HG03354 (cell line): ENCODE data around the gene TMED4.
"Not testable (repeated sequence)": the region's sequence is repeated elsewhere in the genome, so short reads cannot be mapped to it uniquely, and the experiment has no call there.

Source experiments
- ATAC-seq: cut with Tn5 transposase; IDR thresholded peaks from one replicate; pipeline ENCODE4 v1.9.1; 2021; ENCODE audit warnings: mild to moderate bottlenecking; ENCODE audit not compliant: unreplicated experiment, poor library complexity, severe bottlenecking

TMED4 gene

DNA sequence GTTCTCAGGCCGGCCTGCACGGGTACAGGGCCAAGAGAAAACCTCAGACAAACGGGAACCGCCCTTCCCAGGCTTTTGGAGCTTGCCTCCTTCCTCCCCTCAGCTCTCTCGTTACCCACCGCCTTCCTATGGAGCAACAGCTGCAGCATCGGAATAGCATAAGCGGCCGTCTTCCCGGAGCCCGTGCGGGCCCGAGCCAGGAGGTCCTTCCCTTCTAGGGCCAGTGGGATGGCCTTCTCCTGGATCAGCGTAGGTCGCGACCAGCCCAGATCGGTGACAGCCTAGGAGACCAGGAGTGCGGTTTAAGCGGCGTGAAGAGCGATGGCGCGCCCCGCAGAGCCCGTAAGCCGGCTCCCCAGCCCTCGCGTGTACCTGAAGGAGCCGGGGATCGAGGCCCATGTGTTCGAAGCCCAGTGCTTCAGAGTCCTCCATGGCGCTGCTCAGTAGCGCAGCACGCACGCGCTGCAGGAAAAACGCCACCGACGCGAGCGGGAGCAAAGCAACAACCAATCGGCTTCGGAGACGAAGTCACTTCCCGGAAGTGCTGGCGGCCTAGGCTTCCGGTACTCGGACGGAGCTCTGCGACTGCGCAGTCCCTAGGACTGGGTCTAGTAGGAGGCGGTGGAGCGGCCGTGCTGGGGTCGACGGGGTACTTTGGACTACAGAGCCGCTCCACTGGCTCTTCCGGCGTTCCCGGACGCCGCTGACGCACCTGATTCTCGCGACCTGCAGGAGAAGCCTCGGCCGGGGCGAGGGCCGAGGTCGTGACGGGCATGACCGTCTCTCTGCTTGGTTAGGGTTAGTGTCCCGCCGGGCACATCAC is 8.4 kb downstream of the TMED4 start, which contains the start of gene DDX56:
TSS of gene DDX56 (minus strand) at position 445 of the 823 bp plus-strand sequence. CDS start at position 432, 13 bp downstream.
- peak; percentile 97 for ATAC-seq

DNA sequence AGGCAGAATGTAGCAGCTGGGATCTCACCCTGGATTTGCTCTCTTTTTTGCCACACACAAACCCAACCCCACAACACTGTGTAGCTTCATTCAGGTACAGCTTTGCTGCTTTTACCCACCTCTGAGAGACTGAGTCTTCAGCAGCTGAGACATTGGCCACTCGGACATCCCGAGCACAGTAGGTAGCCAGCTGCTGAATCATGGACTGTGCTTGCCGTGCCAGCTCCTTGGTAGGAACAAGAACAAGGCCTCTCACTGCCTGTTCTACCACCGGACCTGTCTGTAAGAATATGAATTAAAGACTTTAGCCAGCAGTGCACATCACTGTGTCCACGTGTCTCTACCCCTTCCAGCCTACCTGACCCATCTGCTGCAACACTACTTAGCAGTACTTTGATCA is 9.3 kb downstream of the TMED4 start:
- ATAC-seq = no peak

DNA sequence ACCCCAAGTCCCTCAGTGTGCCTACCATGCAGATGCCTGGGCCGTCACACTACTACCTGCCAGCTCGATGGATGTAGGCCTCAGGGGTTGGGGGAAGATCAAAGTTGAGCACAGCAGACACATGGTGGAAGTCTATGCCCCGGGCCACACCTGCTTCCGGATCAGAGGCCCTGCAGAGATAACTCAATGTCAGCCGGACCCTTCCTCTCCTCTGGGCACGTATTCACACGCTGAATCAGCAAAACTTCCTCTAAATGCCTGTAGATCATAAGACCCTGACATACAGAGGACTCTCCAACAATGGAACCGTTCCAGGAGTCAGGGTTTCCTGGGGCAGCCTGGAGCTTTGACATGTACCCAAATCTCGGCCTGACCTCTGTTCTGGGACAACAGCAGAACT is 12.1 kb downstream of the TMED4 start:
- no peak for ATAC-seq

DNA sequence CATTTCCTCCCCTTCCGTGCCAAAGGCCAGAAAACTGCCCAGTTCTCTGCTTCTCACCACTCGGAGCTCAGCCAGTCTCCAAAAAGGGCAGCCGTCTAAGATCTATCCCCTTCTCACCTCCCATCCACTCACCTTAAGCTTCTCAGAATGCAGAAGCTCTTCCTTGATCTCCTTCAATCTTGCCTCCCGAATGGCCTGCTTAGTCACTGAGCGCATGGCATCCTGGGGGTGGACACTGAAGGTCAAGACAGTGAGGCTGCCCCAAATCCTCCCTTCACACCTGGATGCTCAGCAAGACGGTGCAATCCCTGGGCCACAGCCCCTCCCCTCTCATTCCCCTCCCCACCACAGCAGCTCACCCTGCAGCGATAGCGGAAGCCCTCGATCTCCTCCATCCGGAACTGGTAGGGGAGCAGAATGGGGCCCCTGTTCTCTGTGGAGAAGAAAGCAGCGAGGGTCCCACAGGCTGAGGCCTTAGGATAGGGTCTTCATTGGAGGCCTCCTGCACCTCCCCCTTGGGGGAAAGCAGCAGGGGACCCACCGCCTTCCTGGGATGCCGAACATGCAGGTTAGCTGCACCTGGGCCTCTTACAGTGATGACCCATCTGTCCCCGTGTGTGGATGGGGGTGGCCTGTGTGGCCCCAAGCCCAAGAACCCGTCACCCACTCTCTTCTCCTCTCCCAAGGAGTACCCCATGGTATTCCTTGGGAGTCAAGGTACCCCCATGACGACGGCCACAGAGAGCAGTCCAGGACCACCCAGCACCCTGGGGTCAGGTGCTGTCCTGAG is 13.1 kb downstream of the TMED4 start:
- no peak for ATAC-seq

DNA sequence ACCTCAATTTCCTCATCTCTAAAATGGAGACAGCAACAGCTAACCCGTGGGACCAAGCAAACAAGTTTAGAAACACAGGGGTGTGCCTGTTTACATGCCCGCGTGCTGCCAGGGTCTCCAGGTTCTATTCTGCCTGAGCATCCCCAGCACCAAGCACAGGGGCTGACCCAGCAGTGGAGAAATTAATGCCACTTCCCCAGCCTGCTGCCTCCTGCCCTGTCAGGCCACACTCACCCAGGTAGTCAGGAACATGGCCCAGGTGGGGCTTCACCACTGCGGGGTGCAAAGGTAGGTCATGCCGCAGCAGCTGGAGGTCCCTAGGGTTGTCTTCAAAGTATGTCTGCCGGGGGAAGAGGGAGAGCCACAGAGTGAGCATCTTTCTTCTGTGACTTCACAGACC is 14.1 kb downstream of the TMED4 start:
- ATAC-seq = no peak

DNA sequence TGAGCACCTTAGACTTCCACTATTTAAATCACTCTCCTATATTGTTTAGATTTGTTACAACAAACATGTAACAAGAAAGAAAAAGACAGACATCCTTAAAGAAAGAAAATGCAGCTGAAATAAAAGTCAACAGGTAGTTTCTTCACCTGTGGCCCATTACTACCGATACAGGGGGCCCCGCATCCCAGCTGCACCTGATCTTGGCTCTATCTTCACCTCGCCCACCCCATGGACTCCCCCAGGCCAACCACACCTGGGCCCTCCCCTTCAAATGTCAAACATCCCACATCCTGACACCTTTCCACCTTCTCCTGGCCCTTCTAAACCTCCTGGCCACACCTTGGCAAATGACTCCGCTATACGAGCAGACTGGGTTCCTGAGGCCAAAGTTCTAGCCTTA is 15.4 kb downstream of the TMED4 start:
- no peak for ATAC-seq

DNA sequence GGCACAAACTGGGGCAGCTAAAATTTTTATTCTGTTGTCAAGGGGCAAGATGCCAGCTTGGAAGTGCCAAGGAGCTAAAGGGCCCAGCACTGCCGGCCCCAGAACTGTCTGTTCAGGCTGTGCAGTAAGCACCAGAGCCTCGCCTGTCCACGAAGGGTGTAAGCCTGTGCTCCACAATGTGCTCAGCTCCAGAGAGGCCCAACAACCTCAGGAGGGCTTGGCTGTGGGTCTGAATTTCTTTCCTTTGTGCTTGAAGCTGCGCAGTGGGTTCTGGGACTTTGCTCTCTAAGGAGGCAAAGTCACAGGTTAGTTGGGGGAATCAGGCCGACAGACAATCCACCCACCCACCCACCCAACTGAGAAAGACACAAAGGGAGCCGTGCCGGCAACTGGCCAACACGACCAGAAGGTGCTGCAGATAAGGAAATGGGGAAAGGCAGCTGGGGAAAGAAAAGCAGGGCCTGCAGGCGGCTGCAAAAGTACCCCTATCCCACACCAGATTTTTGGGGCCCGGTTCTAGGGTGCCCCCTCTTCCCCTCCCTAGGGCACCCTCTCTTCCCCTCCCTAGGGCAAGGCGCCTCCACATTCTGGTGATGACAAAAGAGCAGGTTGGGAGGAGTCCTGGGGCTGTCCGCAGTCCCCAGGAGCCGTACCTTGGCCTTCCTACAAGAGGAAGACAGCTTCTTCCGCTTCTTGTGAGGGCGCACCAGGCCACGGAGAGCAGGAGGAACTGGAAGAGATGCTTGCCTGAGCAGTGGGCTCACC is 16.1 kb downstream of the TMED4 start:
- ATAC-seq = peak; percentile 36

DNA sequence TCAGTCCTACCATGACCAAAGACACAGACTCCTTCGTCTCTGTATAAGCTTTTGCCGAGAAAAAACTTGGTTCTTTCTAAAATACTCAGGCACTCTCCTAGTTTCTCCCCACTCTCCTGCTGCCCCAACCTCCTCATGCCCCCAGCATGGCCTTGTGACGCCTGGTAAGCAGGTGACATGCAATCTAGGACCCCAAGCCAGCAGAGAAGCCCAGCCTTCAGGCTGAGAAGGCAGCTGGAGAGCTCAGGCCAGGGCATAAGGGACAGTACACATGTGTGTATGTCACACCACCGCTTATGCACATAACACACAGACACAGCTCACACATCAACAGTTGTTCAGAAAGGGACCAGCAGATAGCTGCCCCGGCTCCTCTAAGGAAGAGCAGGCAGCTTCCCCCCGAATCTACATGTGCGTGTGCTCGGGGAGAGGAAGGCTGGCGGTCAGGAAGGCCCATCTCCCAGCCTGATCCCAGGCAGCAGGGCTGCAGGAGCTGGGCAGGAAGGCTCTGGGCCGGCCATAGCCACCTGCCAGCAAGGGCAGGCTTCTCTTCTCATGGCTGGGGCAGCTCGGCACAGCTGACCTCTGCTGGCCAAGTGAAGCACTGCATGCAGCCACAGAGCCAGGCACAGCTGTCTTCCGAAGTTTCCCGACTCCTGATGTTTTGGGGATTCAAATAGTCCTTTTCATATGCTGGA is 16.8 kb downstream of the TMED4 start:
- ATAC-seq = peak; percentile 79

DNA sequence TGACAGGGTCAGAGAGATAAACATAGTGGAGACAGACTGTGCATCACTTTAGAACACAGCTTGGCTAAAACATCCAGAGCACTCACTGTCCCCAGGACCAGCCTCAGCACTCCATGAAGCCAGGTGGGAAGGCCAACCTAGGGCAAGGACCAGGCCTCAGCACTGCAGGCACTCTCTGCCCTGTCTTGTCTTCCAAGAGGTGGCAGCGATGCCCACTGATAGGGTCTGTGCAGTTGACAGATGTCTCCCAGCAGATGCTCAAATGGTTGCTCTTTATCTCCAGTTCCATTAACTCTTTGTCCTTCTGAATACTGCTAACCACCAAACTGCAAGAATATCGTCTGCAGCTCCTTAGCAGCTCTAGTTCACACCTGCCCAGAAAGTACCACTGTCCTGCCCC is 17.4 kb downstream of the TMED4 start:
- ATAC-seq = no peak

DNA sequence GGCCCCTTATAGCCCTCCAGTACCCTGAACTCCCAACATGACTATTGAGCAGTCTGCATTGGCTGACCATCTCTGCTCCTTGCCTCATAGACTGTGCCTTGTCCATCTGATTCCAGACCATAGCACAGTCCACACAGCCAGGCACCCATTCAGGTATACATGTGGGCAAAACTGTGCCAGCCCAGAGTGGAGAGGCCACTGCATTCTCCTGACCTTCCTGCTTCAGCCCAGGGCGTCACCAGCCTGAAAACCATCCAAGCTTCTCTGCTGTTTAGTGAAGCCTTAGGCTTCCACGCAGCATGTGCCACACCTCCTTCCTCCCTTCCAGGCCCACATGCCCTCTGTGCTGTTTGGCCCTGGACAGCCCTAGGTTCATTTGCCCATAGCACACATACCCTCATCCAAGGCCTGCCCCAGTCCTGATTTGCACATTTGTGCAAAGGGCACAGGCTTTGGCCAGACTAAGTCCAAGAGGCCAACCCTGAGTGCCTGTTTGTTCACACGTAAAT is 18.8 kb downstream of the TMED4 start:
- no peak for ATAC-seq

DNA sequence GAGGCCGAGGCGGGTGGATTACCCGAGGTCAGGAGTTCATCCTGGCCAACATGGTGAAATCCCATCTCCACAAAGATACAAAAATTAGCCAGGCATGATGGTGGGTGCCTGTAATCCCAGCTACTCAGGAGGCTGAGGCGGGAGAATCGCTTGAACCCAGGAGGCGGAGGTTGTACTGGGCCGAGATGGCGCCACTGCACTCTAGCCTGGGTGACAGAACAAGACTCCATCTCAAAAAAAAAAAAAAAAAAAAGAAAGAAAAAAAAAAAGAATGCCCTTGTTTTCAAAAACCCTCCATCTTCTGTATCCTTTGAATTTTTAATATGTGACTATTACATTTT is 19.4 kb downstream of the TMED4 start:
- ATAC-seq = not testable (repeated sequence)

DNA sequence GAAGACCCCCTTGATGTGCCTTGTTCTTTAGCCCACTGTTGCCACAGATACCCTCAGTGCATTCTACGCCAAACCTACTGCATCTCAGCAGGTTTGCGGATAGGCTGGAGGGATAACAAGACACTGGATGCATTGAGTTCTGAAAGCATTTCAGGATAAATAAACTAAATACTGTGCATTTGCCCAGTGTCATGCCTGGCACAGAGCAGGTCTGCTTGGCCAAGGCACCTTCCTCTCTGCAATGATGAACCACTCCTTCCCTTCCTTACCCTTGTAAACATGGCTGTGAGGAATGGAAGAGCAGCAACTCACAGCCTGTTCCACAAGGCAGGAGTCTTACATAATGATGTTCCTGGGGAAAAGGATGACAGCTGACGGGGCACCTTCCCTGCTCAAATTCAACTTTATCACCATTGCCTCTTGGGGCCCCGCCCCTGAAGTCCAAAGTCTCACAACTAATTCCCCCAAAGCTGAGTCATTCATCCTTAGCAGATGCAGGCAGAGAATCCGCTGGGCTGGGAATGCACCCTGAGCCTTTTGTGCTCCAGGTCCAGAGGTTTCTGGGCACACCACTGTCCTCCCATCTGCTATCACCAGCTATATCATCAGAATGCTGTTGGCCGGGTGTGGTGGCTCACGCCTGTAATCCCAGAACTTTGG is 19.9 kb downstream of the TMED4 start:
- no peak for ATAC-seq

DNA sequence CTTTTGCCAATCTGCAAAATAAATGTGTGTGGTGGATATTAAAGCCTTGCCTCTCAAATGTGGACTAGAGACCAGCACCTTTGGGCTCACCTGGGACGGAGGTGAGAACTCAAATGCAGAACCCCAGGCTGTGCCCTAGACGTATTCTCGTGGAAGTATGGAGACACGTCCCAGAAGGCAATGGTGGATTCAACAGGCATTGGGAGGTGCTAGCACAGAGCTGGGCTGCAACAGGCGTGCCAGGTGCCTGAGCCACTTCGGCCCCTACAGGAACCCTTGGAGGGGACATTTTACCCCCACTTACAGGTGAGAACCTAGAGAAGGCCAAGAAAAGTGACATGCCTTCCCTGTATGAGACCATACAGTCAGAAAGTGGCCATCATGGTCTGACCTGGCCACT is 20.6 kb downstream of the TMED4 start:
- ATAC-seq = no peak

DNA sequence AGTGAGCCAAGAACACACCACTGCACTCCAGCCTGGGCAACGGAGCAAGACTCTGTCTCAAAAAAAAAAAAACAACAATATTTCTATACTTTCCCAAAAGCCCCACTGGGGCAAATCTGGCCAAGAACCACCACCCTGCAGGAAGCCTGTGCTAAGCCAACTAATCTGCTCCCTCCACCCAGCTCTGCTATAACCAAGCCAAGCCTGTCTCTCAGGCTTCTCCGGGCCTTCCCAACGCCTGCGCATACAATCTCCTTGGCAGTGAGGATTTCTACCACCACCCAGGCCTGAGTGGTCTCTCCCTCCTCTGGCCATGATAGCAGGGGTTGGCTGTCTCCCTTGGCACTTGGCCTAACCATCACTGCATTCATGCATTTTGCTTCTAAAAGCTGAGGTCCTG is 22.5 kb downstream of the TMED4 start:
- ATAC-seq = no peak

DNA sequence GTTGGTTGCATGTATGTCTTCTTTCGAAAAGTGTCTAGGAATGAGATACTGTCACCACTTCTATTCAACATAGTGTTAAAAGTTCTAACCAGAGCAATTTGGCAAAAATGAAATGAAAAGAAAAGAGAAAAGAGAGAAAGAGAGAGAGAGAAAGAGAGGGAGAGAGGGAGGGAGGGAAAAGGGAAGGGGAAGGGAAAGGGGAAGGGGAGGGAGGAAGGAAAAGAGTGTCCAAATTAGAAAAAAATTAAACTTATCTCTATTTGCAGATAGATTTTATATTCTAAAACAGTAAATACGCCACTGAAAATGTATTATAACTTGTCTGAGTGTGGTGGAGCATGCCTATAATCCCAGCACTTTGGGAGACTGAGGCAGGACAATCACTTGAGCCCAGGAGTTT is 24.5 kb downstream of the TMED4 start:
- ATAC-seq = no peak

DNA sequence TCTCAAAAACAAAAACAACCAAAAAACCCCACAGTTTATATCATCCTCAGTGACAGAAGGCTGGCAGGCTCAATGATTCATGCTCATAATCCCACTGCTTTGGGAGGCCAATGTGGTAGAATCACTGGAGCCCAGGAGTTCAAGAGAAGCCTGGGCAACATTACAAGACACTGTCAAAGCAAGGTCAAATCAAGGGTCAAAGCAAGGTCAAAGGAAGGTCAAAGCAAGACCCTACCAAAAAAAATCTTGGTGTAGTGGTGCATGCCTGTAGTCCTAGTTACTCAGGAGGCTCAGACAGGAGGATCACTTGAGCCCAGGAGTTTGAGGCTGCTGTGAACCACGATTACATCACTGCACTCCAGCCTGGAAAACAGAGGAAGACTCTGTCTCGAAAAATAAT is 26.7 kb downstream of the TMED4 start:
- no peak for ATAC-seq

DNA sequence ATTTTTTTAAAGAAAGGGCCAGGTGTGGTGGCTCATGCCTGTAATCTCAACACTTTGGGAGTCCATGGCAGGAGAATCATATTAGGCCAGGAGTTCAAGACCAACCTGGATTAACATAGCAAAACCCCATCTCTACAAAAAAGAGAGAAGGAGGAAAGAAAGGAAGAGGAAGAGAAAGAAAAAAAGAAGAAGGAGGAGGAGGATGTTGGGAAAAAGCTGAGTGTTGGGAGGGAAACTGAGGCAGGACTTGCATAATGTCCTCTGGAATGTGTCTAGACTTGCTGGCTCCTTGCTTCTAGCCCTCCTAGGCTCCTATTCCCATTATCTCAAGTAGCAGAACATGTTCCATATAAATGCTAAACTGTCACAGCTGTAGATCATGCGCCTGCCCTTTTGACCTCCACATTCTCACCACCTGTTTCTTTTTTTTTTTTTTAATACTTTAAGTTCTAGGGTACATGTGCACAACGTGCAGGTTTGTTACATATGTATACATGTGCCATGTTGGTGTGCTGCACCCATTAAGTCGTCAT is 29.5 kb downstream of the TMED4 start:
- ATAC-seq = not testable (repeated sequence)

DNA sequence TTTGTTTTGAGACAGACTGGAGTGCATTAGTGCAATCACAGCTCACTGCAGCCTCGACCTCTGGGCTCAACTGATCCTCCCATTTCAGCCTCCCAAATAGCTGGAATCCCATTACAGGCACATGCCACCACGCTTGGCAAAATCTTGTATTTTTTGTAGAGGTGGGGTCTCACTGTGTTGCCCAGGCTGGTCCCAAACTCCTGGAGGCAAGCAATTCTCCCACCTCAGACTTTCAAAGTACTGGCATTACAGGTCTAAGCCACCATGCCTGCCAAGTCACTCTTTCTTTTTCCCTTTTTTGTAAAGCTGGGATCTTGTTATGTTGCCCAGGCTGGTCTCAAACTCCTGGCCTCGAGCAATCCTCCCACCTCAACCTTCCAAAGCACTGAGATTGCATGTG is 32.6 kb downstream of the TMED4 start:
- ATAC-seq = no peak

DNA sequence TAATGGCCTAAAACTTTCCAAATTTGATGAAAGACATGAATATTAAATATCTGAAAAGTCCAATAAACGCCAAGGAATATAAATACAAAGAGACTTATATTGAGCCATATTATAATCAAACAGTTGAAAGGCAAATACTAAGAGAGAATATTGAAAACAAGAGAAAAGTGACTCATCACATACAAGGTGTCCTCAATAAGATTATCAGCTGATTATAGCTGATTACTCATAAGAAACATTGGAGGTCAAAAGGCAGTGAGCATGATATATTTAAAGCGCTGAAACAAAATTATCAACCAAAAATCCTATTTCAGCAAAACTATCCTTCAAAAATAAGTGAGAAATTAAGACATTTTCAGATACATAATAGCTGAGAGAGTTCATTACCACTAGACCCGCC is 33.1 kb downstream of the TMED4 start:
- ATAC-seq = no peak
